ENCODE data around the gene TSNAXIP1.

- TF ChIP-seq, protein P1, sequence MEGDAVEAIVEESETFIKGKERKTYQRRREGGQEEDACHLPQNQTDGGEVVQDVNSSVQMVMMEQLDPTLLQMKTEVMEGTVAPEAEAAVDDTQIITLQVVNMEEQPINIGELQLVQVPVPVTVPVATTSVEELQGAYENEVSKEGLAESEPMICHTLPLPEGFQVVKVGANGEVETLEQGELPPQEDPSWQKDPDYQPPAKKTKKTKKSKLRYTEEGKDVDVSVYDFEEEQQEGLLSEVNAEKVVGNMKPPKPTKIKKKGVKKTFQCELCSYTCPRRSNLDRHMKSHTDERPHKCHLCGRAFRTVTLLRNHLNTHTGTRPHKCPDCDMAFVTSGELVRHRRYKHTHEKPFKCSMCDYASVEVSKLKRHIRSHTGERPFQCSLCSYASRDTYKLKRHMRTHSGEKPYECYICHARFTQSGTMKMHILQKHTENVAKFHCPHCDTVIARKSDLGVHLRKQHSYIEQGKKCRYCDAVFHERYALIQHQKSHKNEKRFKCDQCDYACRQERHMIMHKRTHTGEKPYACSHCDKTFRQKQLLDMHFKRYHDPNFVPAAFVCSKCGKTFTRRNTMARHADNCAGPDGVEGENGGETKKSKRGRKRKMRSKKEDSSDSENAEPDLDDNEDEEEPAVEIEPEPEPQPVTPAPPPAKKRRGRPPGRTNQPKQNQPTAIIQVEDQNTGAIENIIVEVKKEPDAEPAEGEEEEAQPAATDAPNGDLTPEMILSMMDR (optimal IDR thresholded peaks at IDR 0.05 in 1 of 3, IDR thresholded peaks at IDR 0.05 in 1 of 3, conservative IDR thresholded peaks at IDR 0.05 in 1 of 3; ENCODE audit: extremely low read depth in 1 of 3, insufficient read depth in 2 of 3, low read length in 3 of 3), result no peak
- TF ChIP-seq EZH2 (IDR thresholded peaks at IDR 0.05; ENCODE audit: low read length), result no peak
Observed at GRCh38 chr16:67820608-67821259, 14.0 kb downstream of the TSNAXIP1 start.
